NT2/D1 (cell line): ENCODE data around the gene NOCT.

Experiments
- DNase-seq: peaks from one replicate; pipeline ENCODE4 v3.0.0-alpha.2; 2011; ENCODE audit warnings: low read depth, low spot score
- H3K27me3 ChIP-seq: 2 replicates; pipeline ENCODE4 v1.6.0; 2011; ENCODE audit warnings: mild to moderate bottlenecking; ENCODE audit not compliant: insufficient read length, insufficient read depth
- H3K36me3 ChIP-seq: 2 replicates; pipeline ENCODE4 v1.6.1; 2011; ENCODE audit warnings: mild to moderate bottlenecking, low read length, mixed read lengths; ENCODE audit not compliant: insufficient read depth, insufficient read length
- H3K4me1 ChIP-seq: 2 replicates; pipeline ENCODE4 v1.5.1; 2011; ENCODE audit not compliant: insufficient read depth, insufficient read length
- H3K4me3 ChIP-seq: 2 replicates; pipeline ENCODE4 v1.5.1; 2011; ENCODE audit warnings: low read depth; ENCODE audit not compliant: insufficient read length
- H3K9ac ChIP-seq: 2 replicates; pipeline ENCODE4 v1.6.0; 2011; ENCODE audit warnings: low read depth; ENCODE audit not compliant: insufficient read length
- H3K9me3 ChIP-seq: 2 replicates; pipeline ENCODE4 v1.5.1; 2011; ENCODE audit warnings: mild to moderate bottlenecking, low read length; ENCODE audit not compliant: insufficient read depth
- SUZ12 ChIP-seq: IDR thresholded peaks from 2 replicates; pipeline ENCODE4 v1.6.1; 2011; ENCODE audit not compliant: insufficient read length, insufficient read depth; ENCODE audit errors: extremely low read depth
- YY1 ChIP-seq: IDR thresholded peaks from 2 replicates; pipeline ENCODE4 v1.6.1; 2011; ENCODE audit not compliant: insufficient read length, insufficient read depth
- ZNF274 ChIP-seq: IDR thresholded peaks from 2 replicates; pipeline ENCODE4 v1.6.1; 2011; ENCODE audit warnings: mild to moderate bottlenecking, low read depth, low read length

The NOCT gene

DNA sequence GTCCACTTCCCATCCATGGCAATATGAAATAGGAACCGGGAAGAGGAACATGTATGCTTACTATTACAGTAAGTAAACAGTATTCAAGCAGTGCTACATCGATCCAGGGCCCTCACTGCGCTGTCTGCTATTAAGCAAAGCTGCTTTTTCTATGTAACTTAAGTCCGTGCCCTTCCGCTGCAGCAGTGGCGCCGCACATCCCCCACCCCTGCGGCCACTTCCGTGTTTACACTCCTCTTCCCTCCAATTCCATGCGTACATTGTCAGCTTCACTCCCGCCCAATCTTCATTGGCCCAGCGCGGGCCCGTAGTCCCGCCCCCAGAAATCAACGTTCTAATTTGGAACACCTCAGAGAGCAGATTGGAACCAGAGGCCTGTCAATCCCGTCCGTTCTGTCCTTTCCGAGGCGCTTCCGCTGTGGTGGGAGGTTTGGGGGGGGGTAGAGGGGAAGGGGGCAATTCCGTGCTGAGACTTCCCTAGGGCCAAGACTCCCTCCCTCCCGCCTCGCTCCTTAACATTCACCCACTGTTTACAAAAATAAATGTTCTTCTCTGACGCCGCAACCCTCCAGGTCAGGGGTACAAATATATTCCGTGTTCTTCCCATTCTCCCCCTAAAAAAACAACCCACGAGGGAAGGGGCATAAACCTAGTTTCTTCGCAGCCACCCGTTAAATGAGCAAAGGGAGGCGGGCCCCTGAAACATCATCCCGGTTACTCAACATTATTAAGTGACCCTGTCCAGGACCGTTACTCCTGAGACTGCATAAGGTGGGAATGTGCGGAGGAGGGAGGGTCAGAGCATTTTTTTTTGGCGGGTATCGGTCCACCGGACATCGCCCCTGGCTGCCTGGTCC, 67.4 kb downstream of the NOCT start:
- no peaks in the 10 kb centered on the region for H3K36me3 ChIP-seq
- H3K9ac ChIP-seq: peak overlapping the region; percentile 92
- H3K27me3 ChIP-seq: no peaks in the 10 kb centered on the region
- H3K9me3 ChIP-seq: no peaks in the 10 kb centered on the region
- no peaks in the 10 kb centered on the region for H3K4me1 ChIP-seq
- TF ChIP-seq SUZ12 (no peak), ZNF274 (no peak), YY1 (no peak)
- DNase-seq: peak; percentile 89
- H3K4me3 ChIP-seq: peak overlapping the region; percentile 91

DNA sequence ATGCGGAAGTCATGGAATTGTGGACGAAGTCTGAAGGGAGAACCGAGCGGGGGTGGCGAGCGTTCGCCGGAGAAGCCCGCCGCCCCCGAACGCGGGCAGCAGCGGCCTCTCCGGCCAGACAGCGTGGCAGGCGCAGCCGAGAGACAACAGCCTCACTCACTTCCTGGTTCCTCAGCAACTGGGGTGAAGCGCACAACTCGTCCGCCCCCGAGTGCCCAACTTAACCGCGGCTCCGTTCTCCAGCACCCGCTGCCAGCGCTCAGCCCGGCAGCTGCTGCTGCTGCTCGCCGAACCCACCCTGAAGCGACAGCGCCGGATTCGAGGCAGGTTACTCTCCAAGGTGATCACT, 68.0 kb downstream of the NOCT start:
- peak; percentile 20 for DNase-seq
- peak overlapping the region; percentile 91 for H3K4me3 ChIP-seq
- H3K9ac ChIP-seq: peak overlapping the region; percentile 92
- no peaks in the 10 kb centered on the region for H3K36me3 ChIP-seq
- no peaks in the 10 kb centered on the region for H3K4me1 ChIP-seq
- no peak for TF ChIP-seq SUZ12
- no peak for TF ChIP-seq YY1
- no peak for TF ChIP-seq ZNF274
- H3K27me3 ChIP-seq: no peaks in the 10 kb centered on the region
- no peaks in the 10 kb centered on the region for H3K9me3 ChIP-seq

DNA sequence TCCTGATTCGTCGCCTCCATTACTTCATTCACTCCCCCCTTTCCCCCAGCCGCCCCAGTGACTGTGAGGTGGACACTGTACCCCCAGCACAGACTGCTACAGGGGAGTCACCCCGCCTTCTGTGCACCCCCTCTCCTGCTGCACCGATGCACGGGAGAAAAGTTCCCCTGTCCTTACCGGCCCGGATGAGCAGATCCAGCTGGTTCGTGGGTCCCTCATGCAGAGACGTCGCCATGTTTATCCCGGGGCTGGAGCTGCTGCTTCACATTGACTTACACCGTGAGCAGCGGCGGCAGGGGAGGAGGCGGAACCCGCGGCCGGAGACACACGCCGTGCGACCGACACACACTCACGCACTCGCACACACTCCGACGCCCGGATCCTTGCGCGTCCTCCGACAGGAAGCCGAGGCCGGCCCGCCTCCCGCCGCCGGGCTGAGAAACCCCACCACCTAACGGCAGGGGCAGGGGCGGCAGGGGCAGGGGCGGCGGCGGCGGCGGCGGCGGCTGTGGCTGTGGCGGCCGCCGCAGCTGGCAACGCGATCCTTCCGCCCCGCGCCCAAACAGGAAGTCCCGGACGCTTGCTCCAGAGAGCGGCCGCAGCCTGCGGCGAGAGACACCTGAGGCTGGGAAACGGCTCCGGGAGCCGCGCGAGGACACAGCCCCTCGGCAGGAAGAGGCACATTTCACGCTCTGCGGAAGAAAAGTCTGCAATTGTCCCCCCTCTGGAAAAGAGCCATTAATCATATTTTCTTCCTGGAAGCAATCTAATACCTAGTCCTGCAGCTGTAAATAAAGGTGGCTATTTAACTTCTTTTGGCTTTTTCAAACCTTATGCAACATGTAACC, 68.6 kb downstream of the NOCT start:
- H3K4me3 ChIP-seq: peak overlapping the region; percentile 91
- no peak for TF ChIP-seq ZNF274
- TF ChIP-seq YY1: no peak
- no peak for TF ChIP-seq SUZ12
- H3K4me1 ChIP-seq: no peaks in the 10 kb centered on the region
- no peaks in the 10 kb centered on the region for H3K27me3 ChIP-seq
- H3K36me3 ChIP-seq: no peaks in the 10 kb centered on the region
- DNase-seq: peak; percentile 71
- H3K9ac ChIP-seq: peak overlapping the region; percentile 92
- no peaks in the 10 kb centered on the region for H3K9me3 ChIP-seq

DNA sequence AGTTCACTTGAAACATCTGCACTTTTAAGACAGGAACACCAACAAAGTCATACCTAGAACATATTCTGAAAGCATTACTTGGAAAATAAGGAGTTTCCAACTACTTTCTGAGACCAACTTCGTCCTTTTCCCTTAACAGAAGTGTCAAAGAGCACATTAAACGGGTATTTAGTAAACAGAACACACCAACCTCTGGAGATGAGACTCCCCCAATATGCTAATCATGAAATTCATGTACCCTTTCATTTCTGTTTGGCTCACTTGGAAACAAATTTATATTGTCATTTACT, 69.2 kb downstream of the NOCT start:
- Histone ChIP-seq H3K4me1 (no peaks in the 10 kb centered on the region), H3K4me3 (peak overlapping the region; percentile 53), H3K27me3 (no peaks in the 10 kb centered on the region), H3K9ac (peak overlapping the region; percentile 63), H3K36me3 (no peaks in the 10 kb centered on the region), H3K9me3 (no peaks in the 10 kb centered on the region)
- no peak for DNase-seq
- no peak for TF ChIP-seq SUZ12
- no peak for TF ChIP-seq ZNF274
- no peak for TF ChIP-seq YY1

DNA sequence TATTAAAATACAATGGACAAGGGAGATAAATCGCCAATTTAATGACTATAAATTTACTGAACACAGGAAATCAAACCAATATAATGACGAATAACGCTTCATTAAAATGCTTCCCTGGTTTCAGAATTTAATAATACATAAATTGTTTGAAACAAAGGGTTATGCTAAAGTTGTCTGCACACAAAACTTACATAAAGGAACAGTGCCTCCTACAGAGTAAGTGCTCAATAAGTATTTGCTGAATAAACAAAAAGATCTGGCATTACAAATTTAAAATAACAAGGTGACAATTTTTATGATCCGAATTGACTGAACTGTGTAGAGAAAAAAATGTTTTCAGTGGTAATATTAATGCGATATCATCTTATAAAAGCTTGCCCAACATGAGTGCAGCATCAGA, 69.6 kb downstream of the NOCT start:
- TF ChIP-seq ZNF274 (no peak), YY1 (no peak), SUZ12 (no peak)
- DNase-seq: no peak
- Histone ChIP-seq H3K27me3 (no peaks in the 10 kb centered on the region), H3K9ac (no peak overlapping the region), H3K4me3 (no peak overlapping the region), H3K9me3 (no peaks in the 10 kb centered on the region), H3K4me1 (no peaks in the 10 kb centered on the region), H3K36me3 (no peaks in the 10 kb centered on the region)

DNA sequence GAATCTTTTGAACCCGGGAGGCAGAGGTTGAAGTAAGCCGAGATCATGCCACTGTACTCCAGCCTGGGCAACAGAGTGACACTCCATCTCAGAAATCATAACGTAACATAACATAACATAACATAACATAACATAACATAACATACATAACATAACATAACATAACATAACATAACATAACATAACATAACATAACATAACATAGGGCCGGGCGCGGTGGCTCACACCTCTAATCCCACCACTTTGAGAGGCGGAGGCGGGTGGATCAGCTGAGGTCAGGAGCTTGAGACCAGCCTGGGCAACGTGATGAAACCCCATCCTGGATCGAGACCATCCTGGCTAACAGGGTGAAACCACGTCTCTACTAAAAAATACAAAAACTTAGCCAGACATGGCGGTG, 76.7 kb downstream of the NOCT start:
- no peaks in the 10 kb centered on the region for H3K9me3 ChIP-seq
- no peaks in the 10 kb centered on the region for H3K4me1 ChIP-seq
- no peaks in the 10 kb centered on the region for H3K36me3 ChIP-seq
- TF ChIP-seq ZNF274 (no peak), YY1 (no peak)
- no peaks in the 10 kb centered on the region for H3K27me3 ChIP-seq
- DNase-seq: no peak
- H3K9ac ChIP-seq: no peak overlapping the region
- H3K4me3 ChIP-seq: no peak overlapping the region
